Ishikawa (cell line): ENCODE data around the gene TIPARP.

Experiments used
- CEBPB ChIP-seq: IDR thresholded peaks from 2 replicates; pipeline ENCODE4 v1.6.1; 2012
- CREB1 ChIP-seq: IDR thresholded peaks from 2 replicates; pipeline ENCODE4 v1.6.1; 2012; ENCODE audit warnings: low read depth
- EGR1 ChIP-seq: IDR thresholded peaks from 2 replicates; pipeline ENCODE4 v1.6.1; 2012
- EP300 ChIP-seq: IDR thresholded peaks from 2 replicates; pipeline ENCODE4 v1.6.1; 2012; ENCODE audit warnings: borderline replicate concordance
- FOXM1 ChIP-seq: IDR thresholded peaks from 2 replicates; pipeline ENCODE4 v1.6.1; 2012; ENCODE audit warnings: low read depth, borderline replicate concordance
- MAX ChIP-seq: IDR thresholded peaks from 2 replicates; pipeline ENCODE4 v1.6.1; 2012
- NFIC ChIP-seq: IDR thresholded peaks from 2 replicates; pipeline ENCODE4 v1.6.1; 2012
- RAD21 ChIP-seq: IDR thresholded peaks from 2 replicates; pipeline ENCODE4 v1.6.1; 2012; ENCODE audit warnings: low read depth
- REST ChIP-seq: IDR thresholded peaks from 2 replicates; pipeline ENCODE4 v1.6.1; 2012; ENCODE audit warnings: low read depth, mild to moderate bottlenecking
- TAF1 ChIP-seq: IDR thresholded peaks from 2 replicates; pipeline ENCODE4 v1.6.1; 2012; ENCODE audit warnings: low read depth, mild to moderate bottlenecking
- TCF12 ChIP-seq: IDR thresholded peaks from 2 replicates; pipeline ENCODE4 v1.6.1; 2012; ENCODE audit warnings: low read depth
- TEAD4 ChIP-seq: IDR thresholded peaks from 2 replicates; pipeline ENCODE4 v1.6.1; 2012
- USF1 ChIP-seq: IDR thresholded peaks from 2 replicates; pipeline ENCODE4 v1.6.1; 2012
- YY1 ChIP-seq: IDR thresholded peaks from 2 replicates; pipeline ENCODE4 v1.6.1; 2012; ENCODE audit warnings: low read depth
- ZBTB7A ChIP-seq: IDR thresholded peaks from 2 replicates; pipeline ENCODE4 v1.6.1; 2012; ENCODE audit warnings: low read depth

TIPARP gene

GRCh38 chr3:156670077-156670476 is 4.3 kb upstream of the TIPARP start:
- no peak for TF ChIP-seq EP300
- TF ChIP-seq USF1: no peak
- TF ChIP-seq EGR1: no peak
- TF ChIP-seq ZBTB7A: no peak
- TF ChIP-seq FOXM1: no peak
- no peak for TF ChIP-seq YY1
- no peak for TF ChIP-seq MAX
- no peak for TF ChIP-seq CEBPB
- TF ChIP-seq NFIC: no peak
- TF ChIP-seq TEAD4: no peak
- TF ChIP-seq REST: no peak
- TF ChIP-seq RAD21: no peak
- TF ChIP-seq CREB1: no peak
- no peak for TF ChIP-seq TCF12
- no peak for TF ChIP-seq TAF1

- TF ChIP-seq EGR1 (no peak), NFIC (no peak)
Observed at GRCh38 chr3:156670652-156671051, 3.7 kb upstream of the TIPARP start.

- TF ChIP-seq TEAD4: no peak
- TF ChIP-seq USF1: no peak
Observed at GRCh38 chr3:156673732-156674045, 701 bp upstream of the TIPARP start.

GRCh38 chr3:156674911-156675829 is 780 bp downstream of the TIPARP start:
- TF ChIP-seq YY1: no peak
- no peak for TF ChIP-seq TEAD4
- TF ChIP-seq CREB1: no peak
- TF ChIP-seq EGR1: peak; percentile 60; the same call in 1 of the 2 replicates
- TF ChIP-seq FOXM1: no peak
- peak; percentile 61 for TF ChIP-seq ZBTB7A
- no peak for TF ChIP-seq REST
- peak; percentile 13; the same call in 1 of the 2 replicates for TF ChIP-seq RAD21
- no peak for TF ChIP-seq NFIC
- no peak for TF ChIP-seq CEBPB
- TF ChIP-seq MAX: peak; percentile 21; the same call in 1 of the 2 replicates
- no peak for TF ChIP-seq USF1
- no peak for TF ChIP-seq EP300
- TF ChIP-seq TCF12: no peak

GRCh38 chr3:156675830-156676767 is 1.7 kb downstream of the TIPARP start:
- TF ChIP-seq NFIC: peak; percentile 57; the same call in 1 of the 2 replicates
- TF ChIP-seq RAD21: no peak
